ENCODE data around the gene BHMT.
"Not testable (repeated sequence)": the region's sequence is repeated elsewhere in the genome, so short reads cannot be mapped to it uniquely, and the experiment has no call there.

DNA sequence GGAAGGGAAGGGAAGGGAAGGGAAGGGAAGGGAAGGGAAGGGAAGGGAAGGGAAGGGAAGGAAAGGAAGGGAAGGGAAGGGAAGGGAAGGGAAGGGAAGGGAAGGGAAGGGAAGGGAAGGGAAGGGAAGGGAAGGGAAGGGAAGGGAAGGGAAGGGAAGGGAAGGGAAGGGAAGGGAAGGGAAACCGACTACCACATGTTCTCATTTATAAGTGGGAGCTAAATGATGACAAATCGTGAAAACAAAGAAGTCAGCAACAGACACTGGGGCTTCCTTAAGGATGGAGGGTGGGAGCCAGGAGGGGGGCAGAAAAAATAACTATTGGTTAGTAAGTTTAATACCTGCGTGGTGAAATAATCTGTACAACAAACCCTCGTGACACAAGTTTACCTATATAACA is 68.8 kb downstream of the BHMT start:
- not testable (repeated sequence) for TF ChIP-seq SUZ12, FOXA1, ZNF384 (IDR thresholded peaks at IDR 0.05)

Data from HEK293T (cell line).